Hematopoietic multipotent progenitor cell treated with erythropoietin and hydrocortisone succinate and interleukin-3 and kit ligand, for 8 days (in vitro differentiated cells): ENCODE data around the gene IL1RAP.

Source experiments
- DNase-seq: peaks from one replicate; pipeline ENCODE4 v3.0.0-alpha.2; 2015

IL1RAP gene

DNA sequence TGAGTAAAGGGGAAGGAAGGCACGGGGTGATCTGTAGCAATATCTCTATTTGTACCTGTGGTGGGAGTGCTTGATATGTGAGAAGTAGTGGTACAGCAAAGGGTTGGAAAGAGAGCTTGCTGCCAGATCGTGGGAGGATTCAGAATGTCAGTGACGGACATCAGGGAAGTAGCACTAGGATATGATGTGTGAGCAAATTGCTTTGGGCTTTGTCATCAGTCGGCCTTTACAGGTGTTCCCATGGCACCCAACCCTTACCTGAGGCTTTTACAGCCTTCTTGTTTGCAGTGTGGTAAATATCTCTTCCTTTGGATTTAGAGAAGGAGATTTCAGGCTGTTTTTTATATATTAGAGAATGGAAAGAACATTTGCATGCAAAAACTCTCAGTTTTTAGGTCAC lies 29.8 kb downstream of the IL1RAP start:
- DNase-seq: no peak

DNA sequence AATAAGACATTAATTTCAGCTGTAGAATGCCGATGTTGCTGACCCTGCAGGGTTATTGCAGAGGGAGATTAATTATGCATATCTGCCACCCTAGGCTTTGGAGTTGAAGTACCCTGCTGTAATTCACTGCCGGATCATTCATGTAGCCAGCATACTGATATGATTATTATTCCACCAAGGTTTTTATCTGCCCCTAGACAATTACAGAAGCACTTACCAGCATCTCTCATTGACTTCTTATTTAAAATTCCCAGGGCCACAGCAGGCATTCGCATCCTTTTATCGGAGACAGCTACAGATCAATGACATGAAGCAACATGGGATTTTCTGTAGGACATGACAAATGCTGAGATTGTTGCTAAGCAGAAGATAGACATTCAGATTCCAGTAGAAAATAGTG lies 31.3 kb downstream of the IL1RAP start:
- DNase-seq: no peak

DNA sequence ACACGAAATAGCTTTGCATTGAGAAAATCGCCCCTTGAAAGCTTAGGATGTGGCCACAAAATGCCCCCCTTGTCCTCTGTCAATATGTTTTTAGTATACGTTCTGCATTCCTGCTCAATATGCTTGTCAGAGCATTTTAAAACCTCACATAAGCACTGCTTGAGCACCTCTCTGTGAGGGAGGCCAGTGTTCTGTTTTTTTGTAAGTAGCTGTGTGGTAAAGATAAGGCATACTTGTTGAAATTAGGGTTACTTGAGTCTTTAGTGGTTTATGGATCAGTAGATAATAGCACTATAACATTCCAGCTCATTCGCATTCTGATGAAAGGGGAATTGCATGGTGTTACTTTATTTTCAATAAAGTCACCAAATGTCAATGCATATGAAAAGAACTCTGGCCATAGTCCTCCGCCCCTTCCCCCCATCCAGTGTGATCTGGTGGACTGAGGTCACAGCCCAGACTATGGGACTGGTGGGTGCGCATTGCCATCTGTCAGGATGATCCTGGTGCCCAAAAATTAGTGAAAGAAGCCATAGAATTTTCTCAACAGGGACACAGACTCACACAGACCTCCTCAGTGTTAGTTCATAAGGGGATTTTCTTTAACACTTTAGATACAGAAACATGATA lies 33.1 kb downstream of the IL1RAP start:
- peak; percentile 84 for DNase-seq

DNA sequence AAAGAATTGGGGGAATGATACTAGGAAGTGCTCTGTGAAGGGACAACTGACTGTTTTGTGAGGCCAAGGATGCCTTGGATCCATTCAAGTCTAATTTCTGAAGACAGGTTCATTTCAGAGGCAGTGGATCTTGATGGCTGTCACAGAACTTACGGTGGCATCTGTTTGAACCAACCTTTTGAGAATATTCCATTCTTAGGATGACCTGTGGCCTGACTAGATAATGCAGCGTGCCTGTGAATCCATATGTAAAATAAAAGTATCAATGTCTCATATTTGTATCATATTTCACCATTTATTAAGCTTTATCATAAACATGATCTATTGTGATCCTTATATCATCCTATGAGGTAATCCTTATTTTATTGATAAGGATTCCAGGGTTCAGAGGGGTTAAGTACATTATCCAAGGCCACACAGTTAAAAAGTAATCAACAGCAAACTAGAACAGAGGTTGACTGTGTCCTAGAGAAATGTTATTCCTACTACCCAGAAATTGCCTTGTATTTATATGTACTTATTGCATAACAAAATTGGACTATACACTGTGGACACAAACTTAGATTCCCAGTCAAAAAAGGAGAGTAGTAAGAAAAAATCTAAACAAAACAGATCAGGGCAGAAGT lies 34.3 kb downstream of the IL1RAP start:
- no peak for DNase-seq

DNA sequence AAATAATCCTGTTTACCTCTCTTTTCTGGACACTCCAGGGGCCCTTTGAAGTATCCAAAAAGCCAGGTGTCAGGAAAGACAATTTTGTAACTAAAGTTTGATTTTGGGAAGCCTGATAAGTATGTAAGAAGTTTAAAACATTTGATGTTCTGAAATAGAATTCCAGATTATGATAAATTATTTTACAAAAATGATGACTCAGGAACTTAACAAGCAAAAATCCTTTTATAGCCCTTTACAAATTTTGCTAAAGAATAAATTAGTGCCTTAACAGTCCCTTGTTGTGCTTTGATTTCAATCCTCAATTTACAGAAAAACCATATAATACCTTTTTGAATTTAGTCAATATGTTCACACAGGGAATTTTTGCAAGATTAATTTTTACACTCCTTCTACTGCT lies 38.1 kb downstream of the IL1RAP start:
- DNase-seq: no peak

DNA sequence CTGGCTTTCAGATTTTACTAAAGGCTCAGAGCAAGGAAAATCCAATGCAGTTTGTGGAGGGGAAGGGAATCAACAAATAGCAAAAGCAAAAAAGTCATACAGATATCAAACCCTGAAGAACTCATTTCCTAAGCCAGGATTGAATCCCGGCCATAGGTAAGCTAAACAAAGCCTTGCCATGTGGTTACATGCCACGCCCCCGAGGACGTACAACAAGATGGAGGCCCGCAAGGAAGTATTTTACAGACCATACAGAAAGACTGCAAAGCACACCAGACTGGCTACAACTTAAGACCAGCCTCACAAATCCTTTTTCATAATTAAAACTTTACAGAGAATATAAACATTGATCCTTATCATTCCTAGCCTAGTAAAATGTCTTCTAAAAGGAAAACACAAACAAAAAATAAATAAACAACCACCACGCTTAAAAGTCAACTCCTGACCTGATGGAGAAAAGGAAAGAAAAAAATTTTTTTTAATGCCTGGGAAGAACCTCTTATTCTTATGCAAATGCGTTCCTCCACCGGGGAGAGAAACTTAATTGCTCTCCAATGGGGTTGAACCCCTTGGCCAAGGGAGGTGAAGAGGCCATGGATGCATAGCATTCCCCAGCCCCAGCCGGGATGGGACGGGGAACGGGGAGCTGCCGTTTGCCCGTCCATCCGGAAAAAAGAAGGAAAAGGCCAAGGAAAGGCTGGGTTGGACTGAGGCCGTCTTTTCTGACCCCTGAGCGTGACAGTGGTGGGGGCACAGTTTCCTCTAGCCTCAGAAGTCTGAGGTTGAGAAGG lies 39.3 kb downstream of the IL1RAP start:
- no peak for DNase-seq

DNA sequence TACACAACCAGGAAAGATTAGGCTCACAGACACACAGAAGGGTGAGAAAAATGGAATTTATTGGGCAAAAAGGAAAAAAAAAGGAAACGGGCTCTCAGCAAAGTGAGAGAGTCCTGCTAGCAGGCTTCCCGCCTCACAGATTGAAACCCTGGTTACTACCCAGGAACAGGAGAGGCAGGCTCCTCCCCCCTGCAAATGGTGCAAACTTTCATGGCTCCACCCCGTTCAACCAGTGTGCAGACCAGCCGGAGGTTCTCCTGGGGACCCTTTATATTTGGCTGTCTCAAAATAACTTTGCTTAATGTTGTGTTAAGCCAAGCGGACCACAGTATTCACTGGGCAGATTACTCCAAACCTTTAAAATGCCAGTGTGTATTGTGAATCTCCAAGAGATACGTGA lies 40.3 kb downstream of the IL1RAP start:
- DNase-seq: no peak

DNA sequence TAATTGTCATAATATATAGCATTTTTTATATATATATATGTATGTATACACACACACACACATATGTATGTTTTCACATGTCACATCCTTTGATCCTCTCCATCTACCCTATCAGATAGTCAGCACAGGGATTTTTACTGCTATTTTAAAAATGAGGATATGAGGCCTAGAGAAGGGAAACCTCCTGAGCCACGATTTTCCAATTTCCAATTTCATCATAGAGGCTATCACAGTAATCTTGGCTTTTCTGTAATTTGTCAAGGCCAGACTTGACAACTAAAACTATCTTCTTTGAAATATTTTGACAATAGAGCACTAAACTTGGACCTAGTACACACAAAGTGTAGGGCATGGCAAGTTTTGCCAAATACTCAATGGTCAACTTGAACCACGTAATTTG lies 42.5 kb downstream of the IL1RAP start:
- DNase-seq: no peak

DNA sequence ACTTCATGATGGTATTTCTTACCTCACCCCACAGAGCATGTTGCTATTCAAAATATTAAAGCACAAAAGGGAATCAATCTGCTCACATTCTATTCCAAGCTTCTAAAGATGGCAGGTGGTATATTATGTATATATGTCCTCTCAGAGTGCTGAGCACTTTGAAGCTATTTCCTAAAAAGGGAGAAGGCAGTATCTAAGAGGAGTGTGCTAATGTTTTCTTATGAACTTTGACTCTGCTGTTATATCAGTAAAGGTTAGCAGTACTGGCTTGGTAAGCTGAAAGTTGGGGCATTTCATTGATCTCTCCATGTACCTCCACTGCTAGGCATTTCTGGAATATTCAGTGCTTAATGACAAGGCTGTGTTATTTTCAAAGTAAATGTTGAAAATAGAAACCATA lies 43.4 kb downstream of the IL1RAP start:
- no peak for DNase-seq

DNA sequence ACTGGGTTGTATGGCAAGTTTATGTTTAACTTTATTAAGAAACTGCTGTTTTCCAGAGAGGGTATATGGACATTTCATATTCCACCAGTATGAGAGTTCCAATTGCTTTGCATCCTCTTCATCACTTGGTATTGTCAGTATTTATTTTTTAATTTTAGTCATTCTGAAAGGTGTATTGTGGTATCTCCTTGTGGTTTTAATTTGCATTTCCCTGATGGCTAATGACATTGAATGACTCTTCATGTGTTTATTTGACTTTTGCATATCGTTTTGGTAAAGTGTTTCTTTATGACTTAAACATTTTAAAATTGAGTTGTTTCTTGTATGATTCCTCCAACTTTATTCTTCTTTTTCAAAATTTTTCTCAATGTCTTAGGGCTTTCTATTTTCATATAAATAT lies 44.4 kb downstream of the IL1RAP start:
- no peak for DNase-seq

DNA sequence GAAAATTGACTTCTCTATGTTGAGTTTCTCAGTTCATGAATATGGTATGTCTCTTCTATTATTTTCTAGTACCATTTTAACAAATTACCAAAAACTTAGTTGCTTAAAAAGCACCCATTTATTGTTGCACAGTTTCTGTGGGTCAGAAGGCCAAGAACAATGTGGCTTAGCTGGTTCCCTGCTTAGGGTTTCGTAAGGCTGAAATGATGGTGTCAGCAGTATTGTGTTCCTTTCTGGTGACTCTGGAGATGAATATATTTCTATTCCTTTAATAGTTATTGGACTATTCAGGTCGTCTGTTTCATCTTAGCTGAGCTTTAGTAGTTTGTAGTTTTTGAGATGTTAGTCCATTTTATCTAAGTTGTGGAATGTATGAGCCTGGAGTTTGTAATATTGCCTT lies 44.9 kb downstream of the IL1RAP start:
- DNase-seq: no peak

DNA sequence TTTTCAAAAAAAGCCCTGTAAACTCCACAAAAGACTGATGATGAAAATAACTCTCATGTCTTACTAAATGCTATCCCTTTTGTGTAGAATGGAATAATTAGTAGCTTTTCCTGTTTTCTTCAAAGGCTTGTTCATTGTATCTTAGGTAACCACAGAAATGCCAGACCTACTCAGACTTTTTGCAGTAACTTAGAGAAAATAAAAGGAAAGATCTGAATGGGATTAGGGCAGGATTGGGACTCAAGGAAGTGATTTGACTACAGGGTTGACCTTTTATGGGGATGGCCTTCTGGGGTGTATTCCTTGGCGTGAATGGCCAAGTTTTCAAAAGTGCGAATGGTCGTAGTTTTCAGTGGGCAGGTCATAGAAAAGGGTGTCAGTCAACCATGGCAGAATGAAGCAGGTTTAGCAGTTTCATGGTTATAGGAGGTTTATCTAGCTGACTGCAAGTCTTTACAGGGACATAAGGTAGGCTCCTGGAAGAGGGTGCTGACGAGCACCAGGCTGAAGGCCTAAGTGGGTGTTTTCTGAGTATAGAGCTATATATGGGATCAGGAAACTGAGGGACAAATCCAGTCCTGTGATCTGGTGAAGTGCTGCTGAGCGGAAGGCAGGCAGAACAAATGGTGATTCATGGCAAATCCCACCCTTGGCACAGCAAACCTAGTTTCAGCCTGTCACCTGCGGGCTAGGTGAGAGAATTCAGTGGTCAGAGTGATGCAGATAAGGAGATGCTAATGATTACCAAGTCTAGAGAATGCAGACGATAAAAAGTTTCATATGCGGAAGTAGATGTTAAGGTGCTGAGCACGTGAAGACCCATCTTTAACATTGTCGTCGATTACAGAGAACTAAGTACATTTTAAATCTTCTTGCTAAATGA lies 46.4 kb downstream of the IL1RAP start:
- no peak for DNase-seq

DNA sequence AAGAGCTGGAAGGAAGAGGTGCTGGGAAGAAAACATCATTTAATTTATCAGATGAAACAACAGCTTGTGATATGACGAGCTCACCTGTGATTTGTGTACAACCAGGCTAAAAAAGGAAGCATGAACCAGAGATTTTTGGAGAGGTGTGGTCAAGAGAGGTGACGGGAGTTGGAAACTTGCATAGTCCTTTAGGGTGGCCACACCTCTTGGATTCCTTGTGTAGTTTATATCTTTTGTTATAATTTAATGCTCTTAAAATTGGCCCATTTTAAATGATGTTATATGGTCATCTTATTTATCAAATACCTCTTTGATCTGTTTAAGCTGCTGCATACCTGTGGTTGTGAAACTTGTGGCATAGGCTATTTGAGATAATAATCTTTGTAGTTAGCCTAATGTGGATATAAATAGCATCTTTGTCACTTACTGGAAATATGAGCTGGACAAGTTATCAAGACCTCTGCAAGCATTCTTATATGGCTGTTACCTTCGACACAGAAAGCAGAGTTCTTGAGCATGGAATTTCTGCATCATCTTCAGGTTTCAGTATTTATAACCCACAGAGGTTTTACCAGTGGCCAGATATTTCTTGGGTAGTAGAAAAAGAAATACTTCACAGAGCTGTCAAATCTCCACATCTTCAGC lies 49.1 kb downstream of the IL1RAP start:
- DNase-seq: no peak

DNA sequence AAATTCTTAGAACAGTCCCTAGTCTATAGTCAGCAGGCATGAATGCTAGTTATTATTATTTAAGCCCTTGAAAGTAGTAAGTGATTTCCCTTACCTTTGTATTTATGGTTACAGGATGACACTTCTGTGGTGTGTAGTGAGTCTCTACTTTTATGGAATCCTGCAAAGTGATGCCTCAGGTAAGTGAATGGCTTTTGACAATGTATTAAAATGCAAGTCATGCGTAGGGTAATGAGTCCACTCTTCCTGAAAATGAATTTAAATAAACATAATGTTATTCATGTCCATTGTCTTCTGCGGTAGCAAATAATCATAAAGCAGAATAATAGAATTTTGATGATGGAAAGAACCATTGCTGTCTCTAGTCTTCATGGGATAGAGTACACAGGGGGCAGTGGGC lies 50.3 kb downstream of the IL1RAP start:
- no peak for DNase-seq

DNA sequence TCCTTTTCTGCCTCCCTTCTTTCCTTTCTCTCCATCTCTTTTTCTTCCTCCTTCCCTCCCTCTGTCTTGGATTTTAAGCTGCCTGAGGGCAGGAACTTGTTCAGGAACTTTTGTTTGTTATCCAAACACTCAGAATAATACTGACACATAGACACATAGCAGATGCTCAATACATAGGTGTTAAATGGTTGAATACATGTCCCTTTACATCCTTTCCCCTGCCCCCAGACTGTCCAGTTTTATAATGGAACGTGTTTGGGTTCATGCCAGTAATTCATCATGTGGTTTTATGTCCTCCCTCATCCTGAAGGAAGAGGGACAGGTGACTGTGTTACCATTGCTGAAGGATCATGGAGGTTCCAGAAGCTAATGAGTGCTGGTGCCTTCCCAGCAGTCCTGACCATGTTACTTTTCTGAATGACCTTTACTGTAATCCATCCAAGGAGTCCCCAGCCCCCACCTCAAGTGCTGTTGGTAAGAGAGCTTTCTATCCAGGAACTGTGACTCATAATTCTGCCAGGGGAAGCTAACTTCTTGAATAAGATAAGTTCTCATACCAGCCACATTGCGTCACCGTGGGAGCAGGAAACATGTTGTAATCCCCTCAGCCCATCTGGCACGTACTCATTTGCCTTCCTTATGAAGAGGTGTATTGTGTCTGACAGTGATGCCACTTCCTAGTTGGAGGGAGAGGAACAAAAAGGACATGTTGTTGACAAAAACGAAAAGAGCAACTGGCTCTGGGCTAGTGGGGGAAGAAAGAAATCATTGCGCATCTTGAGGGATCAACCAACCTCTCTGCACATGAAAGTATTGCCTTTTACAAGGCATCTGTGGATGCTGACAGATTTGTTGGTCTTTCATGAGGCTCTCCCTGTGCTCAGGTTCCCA lies 52.4 kb downstream of the IL1RAP start:
- DNase-seq: peak; percentile 88

DNA sequence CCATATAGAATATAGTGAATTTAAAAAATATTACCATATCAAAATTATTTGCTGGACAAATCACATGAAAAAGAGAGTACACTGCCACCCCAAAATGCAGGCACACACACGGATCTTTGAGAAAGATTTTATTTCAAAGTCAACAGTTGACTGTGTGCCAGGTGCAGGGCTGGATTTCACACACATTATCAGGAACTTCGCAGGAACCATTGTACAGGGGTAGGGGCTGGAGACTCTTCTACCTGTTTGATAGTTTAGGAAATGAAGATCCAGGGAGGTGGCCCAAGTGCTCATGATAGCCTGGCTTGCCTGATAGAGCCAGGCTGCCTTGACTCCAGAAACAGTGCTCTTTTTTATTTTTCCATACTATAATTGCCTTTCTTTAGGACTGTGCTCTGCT lies 54.2 kb downstream of the IL1RAP start:
- DNase-seq: no peak

DNA sequence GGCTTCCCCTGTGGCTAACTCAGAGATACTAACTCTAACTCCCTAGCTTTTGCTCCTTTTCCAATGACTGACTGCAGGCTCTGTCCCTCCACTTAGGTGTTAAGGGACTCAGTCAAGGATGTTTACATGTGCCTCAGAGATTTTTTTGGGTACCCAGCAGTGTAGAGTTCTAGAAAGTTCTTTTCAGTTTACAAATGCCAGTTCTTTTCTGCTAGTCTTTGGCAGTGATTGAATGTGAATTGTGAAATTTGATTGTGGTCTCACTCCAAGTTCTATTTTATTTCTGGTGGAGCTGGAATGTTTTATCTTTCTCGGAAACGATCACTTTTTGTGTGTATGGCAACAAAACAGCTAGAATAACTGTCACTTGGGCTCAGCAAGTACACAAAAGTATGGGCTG lies 60.6 kb downstream of the IL1RAP start:
- DNase-seq: no peak

DNA sequence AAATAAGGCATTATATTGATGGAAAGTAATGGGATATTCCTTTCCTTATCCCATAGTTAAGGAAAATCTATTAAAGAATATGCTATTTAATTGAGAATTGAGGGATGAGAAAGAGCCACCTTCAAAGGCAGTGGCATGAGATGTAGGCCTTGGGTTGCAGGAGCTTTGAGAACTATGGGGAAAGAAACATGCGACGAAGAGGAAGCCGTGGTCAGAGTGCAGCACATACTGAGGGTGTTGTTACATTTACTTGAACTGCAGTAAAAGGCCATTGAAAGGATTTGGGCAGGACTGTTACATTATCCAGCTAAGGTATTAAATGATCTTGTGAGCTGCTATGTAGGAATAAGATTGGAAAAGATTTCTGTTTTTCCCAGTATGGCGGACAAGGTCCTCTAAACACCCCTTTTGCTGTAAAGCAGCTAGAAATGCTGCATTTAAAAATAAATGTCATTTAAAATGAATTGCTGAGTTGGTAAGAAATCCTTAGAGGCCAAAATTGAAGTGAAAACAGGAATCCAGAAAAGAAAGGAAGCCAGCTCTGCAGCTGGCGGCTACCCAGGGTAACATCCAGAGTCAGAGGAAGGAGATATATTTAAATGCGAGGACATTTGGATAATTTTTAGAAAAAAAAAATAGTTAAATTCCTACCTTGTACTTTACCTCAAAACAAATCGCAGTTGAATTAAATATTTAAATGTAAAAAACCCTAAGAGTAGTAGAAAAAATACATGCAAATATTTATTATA lies 61.7 kb downstream of the IL1RAP start:
- peak; percentile 6 for DNase-seq

DNA sequence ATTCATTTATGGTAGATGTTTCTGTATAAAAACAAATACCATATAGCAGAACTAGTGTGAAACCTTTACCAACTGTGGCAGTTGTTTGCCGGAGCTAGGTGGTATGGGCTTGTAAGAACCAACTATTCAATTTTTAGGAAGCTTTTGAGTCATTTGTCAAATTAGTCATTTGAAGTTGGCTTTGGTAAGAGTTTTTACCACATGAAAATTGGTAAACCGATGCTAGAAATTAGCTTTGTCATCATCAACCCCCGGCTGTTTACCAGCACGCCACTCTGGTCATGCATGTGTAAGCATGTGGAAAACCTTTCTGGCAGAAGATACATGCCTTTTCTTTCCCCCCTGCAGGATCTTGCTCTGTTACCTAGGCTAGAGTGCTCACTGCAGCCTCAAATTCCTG lies 63.3 kb downstream of the IL1RAP start:
- no peak for DNase-seq

DNA sequence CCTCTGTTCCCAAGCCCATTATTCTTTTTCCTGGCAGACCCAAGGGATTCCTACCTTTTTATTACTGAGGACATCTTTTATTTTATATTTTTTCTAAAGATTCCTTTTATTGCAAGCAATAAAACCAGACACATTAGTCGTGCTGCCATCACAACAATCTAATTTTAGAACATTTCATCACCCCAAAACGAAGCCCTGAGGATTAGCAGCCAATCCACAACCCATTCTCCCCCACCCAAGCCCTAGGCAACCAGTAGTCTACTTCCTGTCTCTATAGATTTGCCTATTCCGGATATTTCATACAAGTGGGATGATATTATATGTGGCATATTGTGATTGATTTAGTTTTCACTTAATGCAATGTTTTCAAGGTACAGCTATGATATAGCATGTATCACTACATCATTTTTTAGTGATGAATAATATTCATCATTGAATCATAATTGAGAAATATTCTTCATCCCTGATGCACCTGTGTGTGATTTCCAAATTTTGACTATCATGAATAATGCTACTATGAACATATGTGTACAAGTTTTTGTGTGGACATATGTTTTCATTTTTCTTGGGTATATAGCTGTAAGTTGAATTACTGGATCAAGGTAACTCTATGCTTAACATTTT lies 65.7 kb downstream of the IL1RAP start:
- DNase-seq: no peak

DNA sequence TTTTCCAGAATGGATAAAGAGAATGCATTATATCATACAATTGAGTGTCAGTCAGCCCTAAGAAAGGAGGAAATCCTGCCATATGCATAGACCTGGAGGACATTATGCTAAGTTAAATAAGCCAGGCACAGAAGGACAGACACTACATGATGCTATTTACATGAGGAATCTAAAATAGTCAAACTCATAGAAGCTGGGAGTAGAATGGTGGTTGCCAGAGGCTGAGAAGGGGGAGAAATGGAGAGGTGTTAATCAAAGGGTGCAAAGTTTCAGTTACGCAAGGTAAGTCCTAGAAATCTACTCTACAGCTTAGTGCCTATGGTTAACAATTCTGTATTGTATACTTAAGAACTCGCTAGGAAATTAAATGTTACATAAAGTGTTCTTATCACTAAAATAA lies 66.5 kb downstream of the IL1RAP start:
- no peak for DNase-seq
